PFSK-1 (cell line): Measurements from ENCODE around the gene SET.

Source experiments
- FOXP2 ChIP-seq: optimal IDR thresholded peaks from 2 replicates; pipeline ENCODE3; 2011; ENCODE audit warnings: borderline replicate concordance, control low read depth, inconsistent platforms; ENCODE audit not compliant: insufficient read depth; ENCODE audit errors: extremely low read length, extremely low read depth
- POLR2AphosphoS5 ChIP-seq: IDR thresholded peaks from 2 replicates; pipeline ENCODE4 v1.6.1; 2012; ENCODE audit warnings: low read depth, mild to moderate bottlenecking, control low read depth, low read length, moderate library complexity
- REST ChIP-seq, 2 experiments: IDR thresholded peaks; 2 replicates each; pipeline versions ENCODE4 v1.6.1 to v1.8.0; 2011 to 2012; ENCODE audit warnings: low read depth in 2 of 2, low read length in 2 of 2, control low read depth in 1 of 2, inconsistent platforms in 1 of 2, mild to moderate bottlenecking in 1 of 2, moderate library complexity in 1 of 2; ENCODE audit not compliant: insufficient read depth in 1 of 2
- SIN3A ChIP-seq: IDR thresholded peaks from 2 replicates; pipeline ENCODE4 v1.6.1; 2012; ENCODE audit warnings: mild to moderate bottlenecking, low read length, moderate library complexity, borderline replicate concordance; ENCODE audit not compliant: insufficient read depth
- TAF1 ChIP-seq: IDR thresholded peaks from 2 replicates; pipeline ENCODE4 v1.6.1; 2012; ENCODE audit warnings: low read length, control low read depth, borderline replicate concordance; ENCODE audit not compliant: insufficient read depth

The SET gene

GRCh38 chr9:128729766-128730517 lies 40.9 kb downstream of the SET start:
- no peak for TF ChIP-seq TAF1
- TF ChIP-seq SIN3A, result no peak
- no peak for TF ChIP-seq POLR2AphosphoS5
- TF ChIP-seq FOXP2, result no peak
- no peak for TF ChIP-seq REST (IDR thresholded peaks at IDR 0.05; ENCODE audit: insufficient read depth in 1 of 2, low read depth in 2 of 2, low read length in 2 of 2)

- TF ChIP-seq TAF1 (no peak), FOXP2 (no peak), POLR2AphosphoS5 (no peak), REST (IDR thresholded peaks at IDR 0.05; ENCODE audit: insufficient read depth in 1 of 2, low read depth in 2 of 2, low read length in 2 of 2) (no peak), SIN3A (no peak)
Observed at GRCh38 chr9:128731093-128731492, 42.1 kb downstream of the SET start.

- TF ChIP-seq FOXP2 (no peak), REST (IDR thresholded peaks at IDR 0.05; ENCODE audit: insufficient read depth in 1 of 2, low read depth in 2 of 2, low read length in 2 of 2) (no peak), TAF1 (no peak), SIN3A (no peak), POLR2AphosphoS5 (no peak)
Observed at GRCh38 chr9:128731691-128732090, 42.7 kb downstream of the SET start.

- no peak for TF ChIP-seq TAF1
- TF ChIP-seq SIN3A, result no peak
- no peak for TF ChIP-seq REST (IDR thresholded peaks at IDR 0.05; ENCODE audit: insufficient read depth in 1 of 2, low read depth in 2 of 2, low read length in 2 of 2)
- no peak for TF ChIP-seq FOXP2
- TF ChIP-seq POLR2AphosphoS5, result no peak
Observed at GRCh38 chr9:128732576-128732975, 43.6 kb downstream of the SET start.
